Endodermal cell (in vitro differentiated cells): ENCODE data around the gene FAM228B. TPM values are rescaled to one million over a fixed set of nuclear protein-coding genes. Genes with fewer than 3 reads are reported as not detected.
A peak's percentile ranks its signal among the peaks of the same experiment; 100 is the strongest.

Experiments
- DNase-seq: peaks from one replicate; pipeline ENCODE4 v3.0.0-alpha.2; 2017
- H3K27ac ChIP-seq: 2 replicates; pipeline ENCODE4 v1.5.1; 2013; ENCODE audit warnings: mild to moderate bottlenecking, low read depth, low read length, moderate library complexity
- H3K27me3 ChIP-seq: 2 replicates; pipeline ENCODE4 v1.6.1; 2013; ENCODE audit warnings: mild to moderate bottlenecking, low read length, moderate library complexity; ENCODE audit not compliant: insufficient read depth, control insufficient read depth, poor library complexity, severe bottlenecking
- H3K36me3 ChIP-seq: 2 replicates; pipeline ENCODE4 v1.7.0; 2013; ENCODE audit warnings: mild to moderate bottlenecking, low read length, moderate library complexity; ENCODE audit not compliant: control insufficient read depth, insufficient read depth
- H3K4me1 ChIP-seq: one replicate; pipeline ENCODE4 v1.7.0; 2013; ENCODE audit warnings: low read length; ENCODE audit not compliant: control insufficient read depth, insufficient read depth
- H3K4me3 ChIP-seq: 2 replicates; pipeline ENCODE4 v1.5.1; 2013; ENCODE audit warnings: mild to moderate bottlenecking, low read length, moderate library complexity
- H3K9ac ChIP-seq: 2 replicates; pipeline ENCODE4 v1.6.1; 2013; ENCODE audit warnings: mild to moderate bottlenecking, low read length, moderate library complexity; ENCODE audit not compliant: poor library complexity, severe bottlenecking; ENCODE audit errors: extremely low read depth
- H3K9me3 ChIP-seq: 2 replicates; pipeline ENCODE4 v1.6.1; 2013; ENCODE audit warnings: mild to moderate bottlenecking, low read length, moderate library complexity; ENCODE audit not compliant: control insufficient read depth
- H3K27ac Mint-ChIP-seq: 2 replicates; pipeline ENCODE4 v1.8.0; 2020; ENCODE audit warnings: mixed read lengths
- H3K27me3 Mint-ChIP-seq: 2 replicates; pipeline ENCODE4 v1.8.0; 2021; ENCODE audit warnings: mild to moderate bottlenecking, mixed read lengths; ENCODE audit not compliant: insufficient read depth
- H3K36me3 Mint-ChIP-seq: 2 replicates; pipeline ENCODE4 v1.8.0; 2020; ENCODE audit warnings: low read depth, mixed read lengths
- H3K4me1 Mint-ChIP-seq: 2 replicates; pipeline ENCODE4 v1.8.0; 2020; ENCODE audit warnings: mixed read lengths
- H3K4me3 Mint-ChIP-seq: 2 replicates; pipeline ENCODE4 v1.8.0; 2020; ENCODE audit warnings: mild to moderate bottlenecking, moderate library complexity, mixed read lengths
- H3K9me3 Mint-ChIP-seq: 2 replicates; pipeline ENCODE4 v1.8.0; 2020; ENCODE audit warnings: mild to moderate bottlenecking, mixed read lengths
- WGBS, 2 experiments: methylation state at CpG; one replicate each; pipeline versions ENCODE4 v1.1.5 to v1.1.7; 2013; ENCODE audit warnings: missing lambda C conversion rate in 2 of 2, mixed read lengths in 1 of 2; ENCODE audit not compliant: insufficient coverage in 1 of 2, insufficient read length in 1 of 2; 5-methylcytosine and 5-hydroxymethylcytosine counted together
- total RNA-seq, 2 donors: library from RNA; stranded (reverse); fragmentation: NEBNext Ultra II Directional in 1 of 2; extraction: Animal tissue kit (Norgen Biotek cat#: 25700) in 1 of 2; gene quantifications; 2 replicates in 1 of 2; 3 replicates in 1 of 2; pipeline ENCODE4 v1.2.1, GENCODE V29; 2021
- TF ChIP-seq, protein P1 (sequence below): fragments of 200-600 bp; sonication (generic); conservative IDR thresholded peaks from 2 replicates; pipeline ENCODE4 v1.5.0; 2021; ENCODE audit warnings: antibody characterized with exemption, mild to moderate bottlenecking

FAM228B gene
- total RNA-seq, 2 donors from 2014 or later, result 13.2 to 14.6 TPM

- H3K4me3 Mint-ChIP-seq, result no peak overlapping the region
- no peak overlapping the region for H3K27ac Mint-ChIP-seq
- H3K9me3 ChIP-seq, result no peaks in the 10 kb centered on the region
- WGBS, 2 experiments, result 88 to 91% methylated on average over 16 to 19 of the region's 19 CpGs
- TF ChIP-seq, protein P1, sequence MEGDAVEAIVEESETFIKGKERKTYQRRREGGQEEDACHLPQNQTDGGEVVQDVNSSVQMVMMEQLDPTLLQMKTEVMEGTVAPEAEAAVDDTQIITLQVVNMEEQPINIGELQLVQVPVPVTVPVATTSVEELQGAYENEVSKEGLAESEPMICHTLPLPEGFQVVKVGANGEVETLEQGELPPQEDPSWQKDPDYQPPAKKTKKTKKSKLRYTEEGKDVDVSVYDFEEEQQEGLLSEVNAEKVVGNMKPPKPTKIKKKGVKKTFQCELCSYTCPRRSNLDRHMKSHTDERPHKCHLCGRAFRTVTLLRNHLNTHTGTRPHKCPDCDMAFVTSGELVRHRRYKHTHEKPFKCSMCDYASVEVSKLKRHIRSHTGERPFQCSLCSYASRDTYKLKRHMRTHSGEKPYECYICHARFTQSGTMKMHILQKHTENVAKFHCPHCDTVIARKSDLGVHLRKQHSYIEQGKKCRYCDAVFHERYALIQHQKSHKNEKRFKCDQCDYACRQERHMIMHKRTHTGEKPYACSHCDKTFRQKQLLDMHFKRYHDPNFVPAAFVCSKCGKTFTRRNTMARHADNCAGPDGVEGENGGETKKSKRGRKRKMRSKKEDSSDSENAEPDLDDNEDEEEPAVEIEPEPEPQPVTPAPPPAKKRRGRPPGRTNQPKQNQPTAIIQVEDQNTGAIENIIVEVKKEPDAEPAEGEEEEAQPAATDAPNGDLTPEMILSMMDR, result peak; percentile 43
- H3K9ac ChIP-seq, result no peak overlapping the region
- no peaks in the 10 kb centered on the region for H3K9me3 Mint-ChIP-seq
- H3K4me1 Mint-ChIP-seq, result no peaks in the 10 kb centered on the region
- H3K27me3 Mint-ChIP-seq, result peaks cover 76% of the 10 kb centered on the region
- peak; percentile 45 for DNase-seq
- peaks cover 95% of the 10 kb centered on the region for H3K27me3 ChIP-seq
- H3K27ac ChIP-seq, result peak overlapping the region; percentile 13
- H3K4me1 ChIP-seq, result no peaks in the 10 kb centered on the region
- H3K4me3 ChIP-seq, result no peak overlapping the region
- peaks cover 19% of the 10 kb centered on the region for H3K36me3 Mint-ChIP-seq
- no peaks in the 10 kb centered on the region for H3K36me3 ChIP-seq
Measured at GRCh38 chr2:24203029-24203786, 79.9 kb downstream of the FAM228B start.

DNA sequence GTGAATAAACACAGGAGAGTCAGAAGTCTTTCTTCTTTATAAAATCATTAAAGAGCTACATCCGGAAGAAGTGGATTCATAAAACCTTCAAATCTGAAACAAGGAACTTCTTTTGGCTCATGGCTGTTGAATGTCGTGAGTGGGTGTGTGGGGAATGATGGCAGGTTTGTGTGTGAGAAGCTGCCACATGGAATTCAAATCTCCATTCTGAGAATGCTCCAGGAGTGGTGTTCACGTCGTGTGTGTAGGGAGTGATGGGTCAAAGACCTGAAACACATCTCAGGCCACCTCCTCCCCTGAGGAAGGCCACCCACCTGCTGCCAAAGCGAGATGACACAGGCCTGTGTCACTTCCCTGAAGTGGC, 80.5 kb downstream of the FAM228B start:
- TF ChIP-seq, protein P1, result peak; percentile 6
- Mint-ChIP-seq H3K4me1 (no peaks in the 10 kb centered on the region), H3K27me3 (peaks cover 76% of the 10 kb centered on the region), H3K36me3 (peaks cover 23% of the 10 kb centered on the region), H3K27ac (no peak overlapping the region), H3K9me3 (no peaks in the 10 kb centered on the region), H3K4me3 (no peak overlapping the region)
- no peak overlapping the region for H3K9ac ChIP-seq
- no peaks in the 10 kb centered on the region for H3K4me1 ChIP-seq
- 94 to 100% methylated on average over 1 to 5 of the region's 5 CpGs for WGBS, 2 experiments
- H3K27me3 ChIP-seq, result peaks cover 95% of the 10 kb centered on the region
- no peaks in the 10 kb centered on the region for H3K9me3 ChIP-seq
- no peaks in the 10 kb centered on the region for H3K36me3 ChIP-seq
- H3K27ac ChIP-seq, result peak overlapping the region; percentile 13
- no peak for DNase-seq
- H3K4me3 ChIP-seq, result no peak overlapping the region

DNA sequence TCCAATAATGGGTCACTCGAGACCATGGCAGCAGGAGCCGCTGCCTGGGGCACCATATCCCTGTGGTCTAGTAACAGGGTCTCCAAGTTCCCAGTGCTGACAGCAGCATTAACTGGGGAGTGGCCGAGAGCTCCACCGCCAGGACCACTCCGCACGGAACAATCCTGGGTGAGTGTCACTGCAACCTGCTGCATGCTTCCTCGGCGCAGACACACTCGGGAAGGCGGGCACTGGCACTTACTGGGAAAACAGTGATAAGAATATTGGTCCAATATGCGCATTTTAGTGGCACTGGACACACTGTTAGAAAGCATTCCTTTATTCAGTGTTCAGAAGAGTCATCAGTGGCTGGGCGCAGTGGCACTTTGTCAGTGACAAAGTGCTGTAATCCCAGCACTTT, 81.2 kb downstream of the FAM228B start:
- H3K4me3 Mint-ChIP-seq, result no peak overlapping the region
- H3K27ac Mint-ChIP-seq, result no peak overlapping the region
- Histone ChIP-seq H3K36me3 (no peaks in the 10 kb centered on the region), H3K27ac (no peak overlapping the region), H3K4me1 (no peaks in the 10 kb centered on the region), H3K4me3 (no peak overlapping the region), H3K9me3 (no peaks in the 10 kb centered on the region), H3K27me3 (peaks cover 95% of the 10 kb centered on the region), H3K9ac (no peak overlapping the region)
- TF ChIP-seq, protein P1, result no peak
- H3K9me3 Mint-ChIP-seq, result no peaks in the 10 kb centered on the region
- DNase-seq, result no peak
- peaks cover 29% of the 10 kb centered on the region for H3K36me3 Mint-ChIP-seq
- 94 to 98% methylated on average over 8 to 12 of the region's 12 CpGs for WGBS, 2 experiments
- no peaks in the 10 kb centered on the region for H3K4me1 Mint-ChIP-seq
- H3K27me3 Mint-ChIP-seq, result peaks cover 76% of the 10 kb centered on the region
